Fibroblast of lung (primary cell): ENCODE measurements around the gene CPE. TPM values are rescaled to one million over a fixed set of nuclear protein-coding genes. Genes with fewer than 3 reads are reported as not detected.
A peak's percentile ranks its signal among the peaks of the same experiment; 100 is the strongest.

Source experiments
- DNase-seq, 2 donors: peaks; one replicate each; pipeline versions ENCODE4 v3.0.0 to v3.0.0-alpha.2; 2010; ENCODE audit warnings: low read depth in 2 of 2
- H2AFZ ChIP-seq: 2 replicates; pipeline ENCODE4 v1.5.1; 2012; ENCODE audit warnings: low read length, control low read depth, inconsistent platforms
- H3K27ac ChIP-seq: 2 replicates; pipeline ENCODE4 v1.5.1; 2011; ENCODE audit warnings: low read length, control low read depth; ENCODE audit not compliant: insufficient read depth
- H3K27me3 ChIP-seq: 2 replicates; pipeline ENCODE4 v1.5.1; 2011; ENCODE audit warnings: mild to moderate bottlenecking, low read length; ENCODE audit not compliant: control insufficient read depth, insufficient read depth
- H3K36me3 ChIP-seq: 2 replicates; pipeline ENCODE4 v1.5.1; 2011; ENCODE audit warnings: low read length; ENCODE audit not compliant: control insufficient read depth, insufficient read depth
- H3K4me1 ChIP-seq: 2 replicates; pipeline ENCODE4 v1.5.1; 2011; ENCODE audit warnings: low read length; ENCODE audit not compliant: control insufficient read depth, insufficient read depth; ENCODE audit errors: extremely low read depth
- H3K4me2 ChIP-seq: 2 replicates; pipeline ENCODE4 v1.5.1; 2011; ENCODE audit warnings: low read length, control low read depth; ENCODE audit not compliant: insufficient read depth; ENCODE audit errors: extremely low read depth
- H3K4me3 ChIP-seq, 4 experiments: fragments of 200-600 bp in 1 of 4; sonication (generic) in 1 of 4; replicated peaks in 1 of 4; 2 replicates each; pipeline ENCODE4 v1.5.1; 2011 to 2016; ENCODE audit warnings: low read length in 4 of 4, low read depth in 3 of 4, mild to moderate bottlenecking in 3 of 4, control low read depth in 2 of 4, inconsistent platforms in 1 of 4, mixed read lengths in 1 of 4; ENCODE audit not compliant: insufficient read depth in 1 of 4; ENCODE audit errors: control extremely low read depth in 1 of 4
- H3K79me2 ChIP-seq: 2 replicates; pipeline ENCODE4 v1.5.1; 2012; ENCODE audit warnings: mild to moderate bottlenecking, low read length, inconsistent platforms; ENCODE audit not compliant: control insufficient read depth, insufficient read depth
- H3K9ac ChIP-seq: 2 replicates; pipeline ENCODE4 v1.5.1; 2011; ENCODE audit warnings: mild to moderate bottlenecking, low read length, control low read depth; ENCODE audit not compliant: insufficient read depth
- H3K9me3 ChIP-seq: 2 replicates; pipeline ENCODE4 v1.5.1; 2012; ENCODE audit warnings: low read depth, low read length; ENCODE audit not compliant: control insufficient read depth, insufficient read depth
- H4K20me1 ChIP-seq: 2 replicates; pipeline ENCODE4 v1.5.1; 2011; ENCODE audit warnings: low read length; ENCODE audit not compliant: control insufficient read depth, insufficient read depth; ENCODE audit errors: extremely low read depth
- CTCF ChIP-seq, 2 donors: IDR thresholded peaks in 1 of 2; conservative IDR thresholded peaks in 1 of 2; 1 replicate in 1 of 2; 2 replicates in 1 of 2; pipeline ENCODE4 v1.5.1; 2011 to 2012; ENCODE audit warnings: low read length in 2 of 2, control low read depth in 1 of 2, inconsistent platforms in 1 of 2, low read depth in 1 of 2, mild to moderate bottlenecking in 1 of 2
- EZH2 ChIP-seq: IDR thresholded peaks from 2 replicates; pipeline ENCODE4 v1.5.1; 2012; ENCODE audit warnings: low read length, control low read depth, mild to moderate bottlenecking; ENCODE audit errors: missing control alignments
- polyA plus RNA-seq, 2 donors: library from polyadenylated mRNA; depleted of rRNA in 1 of 2; stranded (reverse) in 1 of 2; unstranded in 1 of 2; fragments of >200 nt; gene quantifications; 2 replicates each; pipeline ENCODE4 v1.2.1, GENCODE V29; 2011 to 2012; ENCODE audit warnings: missing spikeins in 1 of 2
- total RNA-seq: library from RNA; depleted of rRNA; stranded (reverse); fragments of >200 nt; gene quantifications from 2 replicates; pipeline ENCODE4 v1.2.1, GENCODE V29; 2014

The CPE gene
- total and polyA plus RNA-seq, 2 donors (not counting 1 experiment from before 2014, with no cell fraction given), result 20.2 to 51.7 TPM

GRCh38 chr4:165454426-165454825 lies 75.6 kb downstream of the CPE start:
- no peak for DNase-seq
- Histone ChIP-seq H3K9ac (no peak overlapping the region), H3K9me3 (no peaks in the 10 kb centered on the region), H4K20me1 (no peaks in the 10 kb centered on the region), H3K79me2 (no peaks in the 10 kb centered on the region), H3K36me3 (no peaks in the 10 kb centered on the region), H3K4me1 (no peaks in the 10 kb centered on the region), H3K27me3 (no peaks in the 10 kb centered on the region), H3K4me3 (no peak overlapping the region), H3K27ac (no peak overlapping the region), H3K4me2 (no peak overlapping the region), H2AFZ (no peak overlapping the region)
- no peak for TF ChIP-seq CTCF (conservative IDR thresholded peaks at IDR 0.05 in 1 of 2, IDR thresholded peaks at IDR 0.05 in 1 of 2; ENCODE audit: low read depth in 1 of 2, low read length in 2 of 2)
- TF ChIP-seq EZH2, result no peak

- Histone ChIP-seq H3K9me3 (no peaks in the 10 kb centered on the region), H2AFZ (no peak overlapping the region), H3K4me1 (no peaks in the 10 kb centered on the region), H3K4me2 (no peak overlapping the region), H3K36me3 (no peaks in the 10 kb centered on the region), H4K20me1 (no peaks in the 10 kb centered on the region), H3K9ac (no peak overlapping the region), H3K4me3 (no peak overlapping the region), H3K79me2 (no peaks in the 10 kb centered on the region), H3K27me3 (no peaks in the 10 kb centered on the region), H3K27ac (no peak overlapping the region)
- TF ChIP-seq EZH2 (no peak), CTCF (conservative IDR thresholded peaks at IDR 0.05 in 1 of 2, IDR thresholded peaks at IDR 0.05 in 1 of 2; ENCODE audit: low read depth in 1 of 2, low read length in 2 of 2) (no peak)
- DNase-seq, result no peak
These were observed 79.0 kb downstream of the CPE start for GRCh38 chr4:165457793-165458192.

GRCh38 chr4:165458471-165458870 lies 79.7 kb downstream of the CPE start:
- H3K4me3 ChIP-seq, result no peak overlapping the region
- DNase-seq, result peak in 1 of 2 donors; percentile 17

More at GRCh38 chr4:165458471-165458870, 79.7 kb downstream of the CPE start:
- TF ChIP-seq CTCF (conservative IDR thresholded peaks at IDR 0.05 in 1 of 2, IDR thresholded peaks at IDR 0.05 in 1 of 2; ENCODE audit: low read depth in 1 of 2, low read length in 2 of 2) (no peak), EZH2 (no peak)
- no peaks in the 10 kb centered on the region for H3K79me2 ChIP-seq
- no peak overlapping the region for H2AFZ ChIP-seq
- no peaks in the 10 kb centered on the region for H3K27me3 ChIP-seq
- no peaks in the 10 kb centered on the region for H3K4me1 ChIP-seq
- H3K36me3 ChIP-seq, result no peaks in the 10 kb centered on the region
- H3K27ac ChIP-seq, result no peak overlapping the region
- H3K9ac ChIP-seq, result no peak overlapping the region
- H4K20me1 ChIP-seq, result no peaks in the 10 kb centered on the region
- no peak overlapping the region for H3K4me2 ChIP-seq
- no peaks in the 10 kb centered on the region for H3K9me3 ChIP-seq
